ENCODE results near the gene FARSB.

DNA sequence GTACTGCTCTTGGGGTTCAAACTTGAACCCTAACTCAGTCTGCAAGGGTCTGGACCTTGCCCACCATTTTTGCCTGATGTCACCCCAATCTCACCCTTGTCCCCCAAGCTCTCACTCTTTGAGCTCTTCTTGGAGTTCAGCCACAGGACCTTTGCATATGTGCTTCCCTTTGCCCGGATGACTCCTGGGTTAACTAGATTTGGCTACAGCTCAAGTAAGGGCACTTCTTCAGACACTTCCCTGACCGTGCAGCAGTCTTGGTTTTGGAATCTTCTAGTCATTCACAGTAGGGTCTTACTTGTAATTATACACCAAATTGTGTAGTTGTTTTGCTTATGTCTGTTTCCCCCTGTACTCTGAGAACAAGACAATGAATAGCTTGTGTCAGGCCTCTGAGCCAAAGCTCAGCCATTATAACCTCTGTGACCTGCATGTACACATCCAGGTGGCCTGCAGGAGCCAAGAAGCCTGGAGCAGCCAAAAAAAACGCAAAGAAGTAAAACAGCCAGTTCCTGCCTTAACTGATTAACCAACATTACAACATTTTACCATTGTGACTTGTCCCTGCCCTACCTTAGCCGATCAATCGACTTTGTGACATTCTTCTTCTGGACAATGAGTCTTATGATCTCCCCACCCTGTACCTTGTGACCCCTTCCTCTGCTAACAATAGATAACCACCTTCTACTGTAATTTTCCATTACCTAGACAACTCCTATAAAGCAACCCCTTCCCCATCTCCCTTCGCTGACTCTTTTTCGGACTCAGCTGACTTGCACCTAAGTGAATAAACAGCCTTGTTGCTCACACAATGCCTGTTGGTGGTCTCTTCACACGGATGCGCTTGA, 14.5 kb upstream of the FARSB start:
- TF ChIP-seq SMC3 (conservative IDR thresholded peaks at IDR 0.05; ENCODE audit: poor library complexity) (no peak), EP300 (conservative IDR thresholded peaks at IDR 0.05; ENCODE audit: poor library complexity, severe bottlenecking) (no peak)
- TF ChIP-seq, protein P1, sequence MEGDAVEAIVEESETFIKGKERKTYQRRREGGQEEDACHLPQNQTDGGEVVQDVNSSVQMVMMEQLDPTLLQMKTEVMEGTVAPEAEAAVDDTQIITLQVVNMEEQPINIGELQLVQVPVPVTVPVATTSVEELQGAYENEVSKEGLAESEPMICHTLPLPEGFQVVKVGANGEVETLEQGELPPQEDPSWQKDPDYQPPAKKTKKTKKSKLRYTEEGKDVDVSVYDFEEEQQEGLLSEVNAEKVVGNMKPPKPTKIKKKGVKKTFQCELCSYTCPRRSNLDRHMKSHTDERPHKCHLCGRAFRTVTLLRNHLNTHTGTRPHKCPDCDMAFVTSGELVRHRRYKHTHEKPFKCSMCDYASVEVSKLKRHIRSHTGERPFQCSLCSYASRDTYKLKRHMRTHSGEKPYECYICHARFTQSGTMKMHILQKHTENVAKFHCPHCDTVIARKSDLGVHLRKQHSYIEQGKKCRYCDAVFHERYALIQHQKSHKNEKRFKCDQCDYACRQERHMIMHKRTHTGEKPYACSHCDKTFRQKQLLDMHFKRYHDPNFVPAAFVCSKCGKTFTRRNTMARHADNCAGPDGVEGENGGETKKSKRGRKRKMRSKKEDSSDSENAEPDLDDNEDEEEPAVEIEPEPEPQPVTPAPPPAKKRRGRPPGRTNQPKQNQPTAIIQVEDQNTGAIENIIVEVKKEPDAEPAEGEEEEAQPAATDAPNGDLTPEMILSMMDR (IDR thresholded peaks at IDR 0.05; ENCODE audit: poor library complexity, severe bottlenecking) = no peak

Measured in neural cell (in vitro differentiated cells).